Measurements from ENCODE around the gene IDH3B.

IDH3B gene

DNA sequence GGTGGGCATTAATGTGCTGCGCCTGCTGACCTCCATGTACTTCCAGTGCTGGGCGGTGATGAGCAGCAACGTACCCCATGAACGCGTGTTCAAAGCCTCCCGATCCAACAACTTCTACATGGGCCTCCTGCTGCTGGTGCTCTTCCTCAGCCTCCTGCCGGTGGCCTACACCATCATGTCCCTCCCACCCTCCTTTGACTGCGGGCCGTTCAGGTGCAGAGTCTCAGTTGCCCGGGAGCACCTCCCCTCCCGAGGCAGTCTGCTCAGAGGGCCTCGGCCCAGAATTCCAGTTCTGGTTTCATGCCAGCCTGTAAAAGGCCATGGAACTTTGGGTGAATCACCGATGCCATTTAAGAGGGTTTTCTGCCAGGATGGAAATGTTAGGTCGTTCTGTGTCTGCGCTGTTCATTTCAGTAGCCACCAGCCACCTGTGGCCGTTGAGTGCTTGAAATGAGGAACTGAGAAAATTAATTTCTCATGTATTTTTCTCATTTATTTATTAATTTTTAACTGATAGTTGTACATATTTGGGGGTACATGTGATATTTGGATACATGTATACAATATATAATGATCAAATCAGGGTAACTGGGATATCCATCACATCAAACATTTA lies 46.8 kb downstream of the IDH3B start:
- DNase-seq (ENCODE audit: low read depth), result no peak

DNA sequence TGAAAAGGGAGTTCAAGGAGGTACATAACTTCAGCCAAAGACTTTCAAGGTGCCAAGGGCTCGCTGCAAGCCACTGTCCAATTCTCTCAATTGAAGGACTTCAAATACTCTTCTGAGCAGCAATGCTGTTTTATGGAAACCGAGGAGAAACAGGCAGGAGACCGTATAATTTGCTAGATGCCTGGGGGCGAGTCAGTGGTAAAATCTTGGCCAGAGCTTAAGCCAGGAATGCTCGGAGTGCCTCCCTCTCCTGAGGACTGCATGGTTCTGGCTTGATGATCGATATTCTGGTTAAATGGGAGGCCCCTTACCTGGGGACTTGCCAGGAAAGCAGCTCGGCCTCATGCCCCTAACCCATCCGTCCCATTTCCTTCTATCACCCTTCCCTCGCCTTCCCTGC lies 47.4 kb downstream of the IDH3B start:
- no peak for DNase-seq (ENCODE audit: low read depth)

DNA sequence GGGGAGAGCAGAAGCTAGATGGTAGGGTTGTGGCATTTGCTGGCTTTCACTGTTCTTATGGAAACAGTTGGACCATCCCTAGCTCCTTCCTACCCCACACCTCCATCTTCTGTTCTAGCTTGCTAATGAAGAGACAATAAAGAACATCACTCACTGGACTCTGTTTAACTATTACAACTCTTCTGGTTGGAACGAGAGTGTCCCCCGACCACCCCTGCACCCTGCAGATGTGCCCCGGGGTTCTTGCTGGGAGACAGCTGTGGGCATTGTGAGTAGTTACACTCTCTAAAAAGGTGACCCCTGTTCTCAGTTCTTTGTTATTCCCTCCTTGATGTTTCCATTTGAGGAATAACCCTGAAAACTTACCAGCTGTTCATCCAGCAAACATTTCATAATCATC lies 51.9 kb downstream of the IDH3B start:
- DNase-seq (ENCODE audit: low read depth), result no peak

DNA sequence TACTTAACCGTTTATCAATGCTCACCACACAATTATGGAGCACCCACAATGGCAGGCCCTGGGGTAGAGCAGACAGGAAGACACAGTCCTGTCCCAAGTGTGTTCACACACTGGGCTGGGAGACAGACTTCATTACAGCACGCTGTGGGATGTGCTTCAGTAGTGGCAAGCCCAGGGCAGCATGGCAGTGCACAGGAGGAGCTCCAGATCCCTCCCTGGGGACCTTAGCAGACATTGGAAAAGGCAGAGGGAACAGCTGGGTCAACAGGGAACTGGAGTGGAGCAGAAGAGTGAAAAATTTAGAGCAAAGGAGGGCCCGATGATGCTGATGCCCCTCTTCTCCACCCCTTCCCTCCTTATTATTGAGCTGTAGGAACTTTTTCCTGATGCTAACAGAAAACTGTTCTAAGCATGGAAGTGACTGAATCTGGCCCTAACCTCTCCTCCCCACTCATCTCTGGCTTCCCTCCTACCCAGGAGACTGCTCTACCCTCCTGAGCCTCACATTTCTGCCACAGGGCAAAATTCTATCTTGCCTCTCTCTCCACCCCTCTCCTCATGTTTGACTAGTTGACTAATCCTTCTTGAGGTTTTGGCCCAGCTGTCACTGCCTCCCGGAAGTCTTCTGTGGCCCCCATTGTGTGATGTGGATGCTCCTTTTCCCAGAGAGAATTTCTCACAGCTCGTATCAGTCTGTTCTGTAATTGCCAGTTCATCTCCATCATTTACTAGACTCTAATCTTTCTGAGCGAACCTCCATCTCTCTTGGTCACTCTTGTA lies 52.9 kb downstream of the IDH3B start:
- DNase-seq (ENCODE audit: low read depth), result no peak

DNA sequence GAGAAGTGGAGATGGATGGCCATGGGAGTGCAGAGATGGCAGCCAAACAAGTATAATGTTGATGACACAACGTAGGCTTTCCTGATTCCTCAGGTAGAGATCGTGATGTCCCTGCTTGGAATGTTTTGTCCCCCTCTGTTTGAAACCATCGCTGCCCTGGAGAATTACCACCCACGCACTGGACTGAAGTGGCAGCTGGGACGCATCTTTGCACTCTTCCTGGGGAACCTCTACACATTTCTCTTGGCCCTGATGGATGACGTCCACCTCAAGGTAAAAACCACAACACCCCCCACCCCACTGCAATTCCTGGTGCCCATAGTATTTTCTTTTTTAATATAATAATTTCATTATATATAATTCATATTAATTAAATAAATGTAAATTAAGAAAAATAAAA lies 53.7 kb downstream of the IDH3B start:
- no peak for DNase-seq (ENCODE audit: low read depth)
